ENCODE data around the gene GNG4. TPM values are rescaled to one million over a fixed set of nuclear protein-coding genes. Genes with fewer than 3 reads are reported as not detected.
"Not testable (repeated sequence)": the region's sequence is repeated elsewhere in the genome, so short reads cannot be mapped to it uniquely, and the experiment has no call there.

GNG4 gene
- total RNA-seq, 1 donor from 2014 or later, result not detected

DNA sequence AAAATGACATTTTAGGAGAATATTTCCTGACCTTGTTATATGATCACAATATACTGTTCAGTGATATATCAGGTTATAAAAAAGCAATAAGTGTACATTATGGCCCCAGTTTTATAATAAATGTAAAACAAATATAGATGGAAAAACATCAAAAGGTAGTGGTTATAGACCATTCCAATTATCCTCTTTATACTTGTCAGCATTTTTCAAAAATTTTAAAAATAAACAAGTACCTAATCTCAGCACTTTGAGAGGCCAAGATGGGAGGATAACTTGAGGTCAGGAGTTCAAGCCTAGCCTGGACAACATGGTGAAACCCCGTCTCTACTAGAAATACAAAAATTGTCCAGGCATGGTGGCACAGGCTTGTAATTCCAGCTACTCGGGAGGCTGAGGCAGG, 75.7 kb downstream of the GNG4 start:
- intact Hi-C loops (cut with DNase I), result no loop called here
- no peaks in the 10 kb centered on the region for H3K36me3 ChIP-seq
- H3K27me3 ChIP-seq (ENCODE audit: low read depth), result no peaks in the 10 kb centered on the region
- H3K4me3 ChIP-seq, result no peak overlapping the region
- no peaks in the 10 kb centered on the region for H3K9me3 ChIP-seq
- DNase-seq, result no peak
- H3K27ac ChIP-seq, result no peak overlapping the region
- ATAC-seq, result no peak
- no peak for TF ChIP-seq CTCF (IDR thresholded peaks at IDR 0.05)
- H3K4me1 ChIP-seq, result no peaks in the 10 kb centered on the region

GRCh38 chr1:235572971-235573370, 76.6 kb downstream of the GNG4 start:
- ATAC-seq; DNase-seq; H3K27me3 ChIP-seq (ENCODE audit: low read depth); H3K36me3 ChIP-seq; H3K27ac ChIP-seq; H3K4me3 ChIP-seq; H3K9me3 ChIP-seq; intact Hi-C loops (cut with DNase I); H3K4me1 ChIP-seq: not testable (repeated sequence)

GRCh38 chr1:235571482-235571881, 78.1 kb downstream of the GNG4 start:
- Histone ChIP-seq H3K9me3 (no peaks in the 10 kb centered on the region), H3K4me3 (no peak overlapping the region)

GRCh38 chr1:235567812-235568503, 81.6 kb downstream of the GNG4 start:
- intact Hi-C loops (cut with DNase I), result no loop called here
- H3K9me3 ChIP-seq, result no peaks in the 10 kb centered on the region
- H3K27me3 ChIP-seq (ENCODE audit: low read depth), result no peaks in the 10 kb centered on the region
- no peak for TF ChIP-seq CTCF (IDR thresholded peaks at IDR 0.05)
- no peaks in the 10 kb centered on the region for H3K4me1 ChIP-seq
- no peak overlapping the region for H3K27ac ChIP-seq
- DNase-seq (no peak), ATAC-seq (no peak)
- H3K36me3 ChIP-seq, result no peaks in the 10 kb centered on the region
- H3K4me3 ChIP-seq, result no peak overlapping the region

More at GRCh38 chr1:235571482-235571881, 78.1 kb downstream of the GNG4 start:
- H3K27me3 ChIP-seq (ENCODE audit: low read depth), result no peaks in the 10 kb centered on the region
- no peaks in the 10 kb centered on the region for H3K4me1 ChIP-seq
- no peak for ATAC-seq
- no peak for DNase-seq
- no peak overlapping the region for H3K27ac ChIP-seq
- no peak for TF ChIP-seq CTCF (IDR thresholded peaks at IDR 0.05)
- no peaks in the 10 kb centered on the region for H3K36me3 ChIP-seq
- intact Hi-C loops (cut with DNase I), result no loop called here

DNA sequence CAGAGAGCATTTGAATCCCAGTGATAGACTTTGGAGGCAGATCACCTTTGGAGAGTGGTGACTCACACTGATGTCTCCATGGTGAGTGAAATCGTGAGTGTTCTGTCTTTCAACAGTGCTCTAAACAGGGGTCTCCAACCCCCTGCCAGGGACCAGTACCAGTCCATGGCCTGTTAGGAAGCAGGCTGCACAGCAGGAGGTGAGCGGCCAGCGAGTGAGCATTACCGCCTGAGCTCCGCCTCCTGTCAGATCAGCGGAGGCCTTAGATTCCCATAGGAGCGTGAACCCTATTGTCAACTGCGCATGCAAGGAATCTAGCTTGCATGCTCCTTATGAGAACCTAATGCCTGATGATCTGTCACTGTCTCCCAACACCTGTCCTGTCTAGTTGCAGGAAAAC, 83.5 kb downstream of the GNG4 start:
- H3K27ac ChIP-seq, result no peak overlapping the region
- no peaks in the 10 kb centered on the region for H3K27me3 ChIP-seq (ENCODE audit: low read depth)
- no peaks in the 10 kb centered on the region for H3K4me1 ChIP-seq
- DNase-seq, result no peak
- no peak for ATAC-seq
- no peaks in the 10 kb centered on the region for H3K36me3 ChIP-seq
- H3K9me3 ChIP-seq, result no peaks in the 10 kb centered on the region
- no peak for TF ChIP-seq CTCF (IDR thresholded peaks at IDR 0.05)
- no peak overlapping the region for H3K4me3 ChIP-seq
- intact Hi-C loops (cut with DNase I), result no loop called here

DNA sequence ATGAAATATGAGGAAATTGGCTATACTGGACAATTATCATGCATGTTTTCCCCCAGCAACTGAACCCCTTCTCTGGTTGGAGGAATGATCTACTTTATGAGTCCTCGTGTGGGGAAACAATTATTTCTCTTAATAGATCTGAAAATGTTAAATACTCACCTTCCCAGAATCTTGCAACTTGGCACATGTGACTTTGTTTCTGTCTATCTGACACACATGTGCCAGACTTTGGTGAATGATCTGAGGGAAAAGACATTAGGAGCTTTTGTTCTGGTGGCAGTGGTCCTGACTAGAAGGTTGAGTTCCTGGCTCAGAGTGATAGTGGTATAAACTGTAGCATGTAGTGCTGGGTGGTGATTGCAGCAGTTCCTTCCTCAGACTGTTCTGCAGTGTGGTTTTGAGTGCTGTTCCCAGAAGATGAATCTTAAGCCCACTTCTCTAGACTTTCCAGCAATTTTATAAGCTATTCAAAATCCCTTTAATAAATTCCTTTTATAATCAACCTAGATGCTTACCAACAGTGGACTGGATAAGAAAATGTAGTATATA, 86.0 kb downstream of the GNG4 start:
- H3K36me3 ChIP-seq, result no peaks in the 10 kb centered on the region
- no peaks in the 10 kb centered on the region for H3K4me1 ChIP-seq
- no peak overlapping the region for H3K4me3 ChIP-seq
- H3K9me3 ChIP-seq, result no peaks in the 10 kb centered on the region
- no peaks in the 10 kb centered on the region for H3K27me3 ChIP-seq (ENCODE audit: low read depth)
- H3K27ac ChIP-seq, result no peak overlapping the region
- DNase-seq, result no peak
- intact Hi-C loops (cut with DNase I), result no loop called here
- no peak for TF ChIP-seq CTCF (IDR thresholded peaks at IDR 0.05)
- ATAC-seq, result no peak
